ENCODE data around the gene SCAI.
"Not testable (repeated sequence)": the region's sequence is repeated elsewhere in the genome, so short reads cannot be mapped to it uniquely, and the experiment has no call there.

SCAI gene

GRCh38 chr9:125012013-125012412 is 131.3 kb downstream of the SCAI start:
- DNase-seq, result not testable (repeated sequence)

- DNase-seq, result no peak
These were observed 134.7 kb downstream of the SCAI start for GRCh38 chr9:125008599-125008998.

- no peak for DNase-seq
These were observed 140.0 kb downstream of the SCAI start for GRCh38 chr9:125003332-125003731.

- no peak for DNase-seq
These were observed 159.6 kb downstream of the SCAI start for GRCh38 chr9:124983698-124984097.

GRCh38 chr9:124980431-124980830 is 162.9 kb downstream of the SCAI start:
- no peak for DNase-seq

GRCh38 chr9:124975131-124975530 is 168.2 kb downstream of the SCAI start:
- DNase-seq, result no peak

GRCh38 chr9:124973807-124974206 is 169.5 kb downstream of the SCAI start:
- DNase-seq, result no peak

- no peak for DNase-seq
These were observed 171.0 kb downstream of the SCAI start for GRCh38 chr9:124972241-124972770.

GRCh38 chr9:124969401-124969800 is 173.9 kb downstream of the SCAI start:
- no peak for DNase-seq

- no peak for DNase-seq
These were observed 175.1 kb downstream of the SCAI start for GRCh38 chr9:124968238-124968637.

- peak; percentile 57 for DNase-seq
These were observed 177.4 kb downstream of the SCAI start for GRCh38 chr9:124965775-124966568.

- no peak for DNase-seq
These were observed 178.7 kb downstream of the SCAI start for GRCh38 chr9:124964604-124965003.

- no peak for DNase-seq
These were observed 179.3 kb downstream of the SCAI start for GRCh38 chr9:124964056-124964455.

- DNase-seq, result no peak
These were observed 182.9 kb downstream of the SCAI start for GRCh38 chr9:124960409-124960752.

GRCh38 chr9:124959671-124960408 is 183.5 kb downstream of the SCAI start:
- DNase-seq, result not testable (repeated sequence)

- DNase-seq, result no peak
These were observed 189.1 kb downstream of the SCAI start for GRCh38 chr9:124954255-124954654.

- no peak for DNase-seq
These were observed 193.1 kb downstream of the SCAI start for GRCh38 chr9:124950050-124950718.

- DNase-seq, result no peak
These were observed 193.9 kb downstream of the SCAI start for GRCh38 chr9:124949387-124949786.

- no peak for DNase-seq
These were observed 195.5 kb downstream of the SCAI start for GRCh38 chr9:124947727-124948391.

GRCh38 chr9:124946167-124946566 is 197.2 kb downstream of the SCAI start:
- DNase-seq, result no peak

GRCh38 chr9:124941679-124942561 is 201.4 kb downstream of the SCAI start:
- DNase-seq, result peak; percentile 73
